ENCODE results near the gene IL17D. TPM values are rescaled to one million over a fixed set of nuclear protein-coding genes. Genes with fewer than 3 reads are reported as not detected.
"Not testable (repeated sequence)": the region's sequence is repeated elsewhere in the genome, so short reads cannot be mapped to it uniquely, and the experiment has no call there.

The IL17D gene
- 12.6 TPM for total RNA-seq

- FAIRE-seq (no peak), DNase-seq (ENCODE audit: low spot score in 2 of 2) (peak; percentile 66 to 69)
These were observed at the start of gene IL17D for GRCh38 chr13:20702915-20703779. Gene IL17D, plus strand, starts transcription at chr13:20703699. Its CDS starts 303 bp downstream, at chr13:20704002.

GRCh38 chr13:20654156-20654555 is 49.3 kb upstream of the IL17D start:
- no peak for DNase-seq (ENCODE audit: low spot score in 2 of 2)
- no peak for FAIRE-seq

GRCh38 chr13:20658451-20659040 is 45.0 kb upstream of the IL17D start:
- DNase-seq (ENCODE audit: low spot score in 2 of 2) = no peak
- FAIRE-seq = no peak

DNA sequence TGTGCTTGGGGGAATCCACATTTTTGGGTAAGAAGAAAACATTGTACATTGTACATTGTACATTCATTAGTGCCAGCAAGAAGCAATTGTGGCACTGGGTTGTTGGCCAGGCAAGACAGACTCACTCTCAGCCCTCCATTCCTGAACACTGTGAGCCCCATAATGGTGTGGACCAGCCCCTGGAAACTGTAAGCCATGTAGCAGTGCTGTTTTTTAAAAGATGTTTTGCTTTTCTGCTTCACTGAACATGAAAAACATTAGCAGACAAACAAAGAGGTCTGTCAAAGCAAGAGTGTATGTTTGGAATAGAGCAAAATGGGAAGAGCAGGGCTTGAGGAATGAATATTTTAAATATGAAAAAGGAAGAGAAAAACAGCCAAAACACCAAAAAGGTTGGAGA is 39.1 kb upstream of the IL17D start:
- DNase-seq (ENCODE audit: low spot score in 2 of 2) = no peak
- FAIRE-seq = no peak

- DNase-seq (ENCODE audit: low spot score in 2 of 2) = no peak
- FAIRE-seq = no peak
These were observed 36.6 kb upstream of the IL17D start for GRCh38 chr13:20666948-20667347.

GRCh38 chr13:20667857-20668437 is 35.6 kb upstream of the IL17D start:
- FAIRE-seq = no peak

GRCh38 chr13:20669162-20669561 is 34.3 kb upstream of the IL17D start:
- FAIRE-seq (no peak), DNase-seq (ENCODE audit: low spot score in 2 of 2) (no peak)

More at GRCh38 chr13:20667857-20668437, 35.6 kb upstream of the IL17D start:
- DNase-seq (ENCODE audit: low spot score in 2 of 2) = no peak

DNA sequence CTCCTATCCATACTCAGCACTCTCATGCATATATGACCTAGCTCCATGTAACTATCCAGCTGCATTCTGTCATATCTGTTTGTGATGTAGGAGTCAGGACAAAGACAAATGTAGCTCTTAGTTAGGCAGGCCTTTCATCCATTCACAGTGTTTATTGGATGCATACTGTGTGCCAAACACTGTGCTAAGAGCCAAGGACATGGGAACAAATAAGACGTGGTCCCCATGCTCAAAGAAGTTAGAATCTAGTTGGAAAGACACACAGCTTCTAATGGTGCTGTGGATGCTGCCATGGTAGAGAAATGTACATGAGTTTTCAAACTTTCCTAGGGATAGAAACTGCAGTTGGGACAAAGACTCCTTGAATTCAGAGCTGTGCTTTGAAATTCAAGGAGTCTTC is 31.7 kb upstream of the IL17D start:
- FAIRE-seq (no peak), DNase-seq (ENCODE audit: low spot score in 2 of 2) (no peak)

- DNase-seq (ENCODE audit: low spot score in 2 of 2) (no peak), FAIRE-seq (no peak)
These were observed 30.7 kb upstream of the IL17D start for GRCh38 chr13:20672772-20673171.

- FAIRE-seq (no peak), DNase-seq (ENCODE audit: low spot score in 2 of 2) (no peak)
These were observed 29.8 kb upstream of the IL17D start for GRCh38 chr13:20673715-20674114.

GRCh38 chr13:20676213-20676612 is 27.3 kb upstream of the IL17D start:
- DNase-seq (ENCODE audit: low spot score in 2 of 2) (no peak), FAIRE-seq (no peak)

DNA sequence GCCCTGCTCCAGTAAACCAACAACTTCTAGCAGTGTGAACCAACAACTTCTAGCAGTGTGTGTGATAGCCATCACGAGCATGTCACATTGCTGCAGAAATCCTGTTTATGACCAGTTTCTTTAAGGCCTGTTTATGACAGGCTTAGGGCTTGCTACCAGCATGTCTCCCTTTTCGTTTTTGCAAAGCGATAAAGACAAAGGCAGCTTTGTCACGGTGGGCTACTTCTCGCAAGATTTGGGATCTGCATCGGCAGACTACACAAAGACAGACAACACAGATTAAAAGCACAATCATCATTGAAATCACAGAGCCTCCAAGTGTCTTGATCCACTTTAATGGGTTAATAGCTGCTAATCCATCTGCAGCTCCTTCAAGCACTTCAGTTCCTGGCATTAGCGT is 24.9 kb upstream of the IL17D start:
- not testable (repeated sequence) for FAIRE-seq; DNase-seq (ENCODE audit: low spot score in 2 of 2)

GRCh38 chr13:20679879-20680278 is 23.6 kb upstream of the IL17D start:
- FAIRE-seq = no peak
- DNase-seq (ENCODE audit: low spot score in 2 of 2) = no peak

GRCh38 chr13:20680416-20681080 is 23.0 kb upstream of the IL17D start:
- no peak for DNase-seq (ENCODE audit: low spot score in 2 of 2)
- FAIRE-seq = no peak

DNA sequence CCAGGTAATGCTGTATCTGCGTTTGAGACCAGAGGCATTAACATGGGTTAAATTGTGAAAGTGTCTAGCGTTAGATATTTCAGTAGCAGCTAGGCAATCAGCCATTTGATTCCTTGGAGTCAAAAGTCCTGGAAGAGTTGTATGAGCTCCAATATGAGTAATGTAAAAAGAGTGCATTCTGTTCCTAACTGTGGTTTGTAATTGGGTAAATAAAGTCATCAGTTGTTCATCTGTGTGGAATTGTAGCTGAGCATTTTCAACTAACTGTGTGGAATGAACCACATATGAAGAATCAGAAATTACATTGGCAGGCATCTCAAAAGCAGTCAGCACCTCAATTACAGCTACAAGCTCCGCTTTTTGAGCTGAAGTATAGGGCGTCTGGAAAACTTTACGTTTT is 22.0 kb upstream of the IL17D start:
- not testable (repeated sequence) for FAIRE-seq; DNase-seq (ENCODE audit: low spot score in 2 of 2)

GRCh38 chr13:20682061-20682460 is 21.4 kb upstream of the IL17D start:
- DNase-seq (ENCODE audit: low spot score in 2 of 2) = no peak
- no peak for FAIRE-seq

GRCh38 chr13:20684041-20684440 is 19.5 kb upstream of the IL17D start:
- FAIRE-seq (no peak), DNase-seq (ENCODE audit: low spot score in 2 of 2) (no peak)

DNA sequence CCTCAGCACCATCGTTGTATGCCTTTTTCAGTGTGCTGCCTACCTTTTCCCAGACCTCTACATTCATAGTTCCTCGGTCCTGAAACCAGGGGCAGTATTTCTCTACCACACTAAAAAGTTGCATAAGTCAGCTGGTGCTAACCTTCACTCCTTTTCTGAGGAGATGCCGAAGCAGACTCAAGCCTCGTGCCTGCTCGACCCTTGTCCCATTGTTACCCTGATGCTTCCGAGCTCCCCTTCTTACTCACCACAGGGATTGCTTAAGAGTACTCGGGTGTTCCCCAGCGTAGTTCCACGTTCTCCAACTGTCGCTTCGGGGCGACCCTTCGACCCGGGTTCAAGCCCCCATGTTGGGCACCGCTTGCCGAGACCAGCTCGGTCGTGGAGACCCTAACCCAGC is 19.0 kb upstream of the IL17D start:
- DNase-seq (ENCODE audit: low spot score in 2 of 2) (no peak), FAIRE-seq (no peak)

- no peak for FAIRE-seq
- no peak for DNase-seq (ENCODE audit: low spot score in 2 of 2)
These were observed 18.4 kb upstream of the IL17D start for GRCh38 chr13:20685092-20685491.

- FAIRE-seq (no peak), DNase-seq (ENCODE audit: low spot score in 2 of 2) (no peak)
These were observed 17.3 kb upstream of the IL17D start for GRCh38 chr13:20686167-20686566.

Measured in frontal cortex (tissue), 4 donors.